OCI-LY7 (cell line): ENCODE results near the gene SPACA9. TPM values are rescaled to one million over a fixed set of nuclear protein-coding genes. Genes with fewer than 3 reads are reported as not detected.

Experiments used
- BruUV-seq: library from RNA; stranded (reverse); fragments of 400-500 nt; replicated peaks from 2 replicates; lab custom pipeline; 2021; lab: Mats Ljungman, UMichigan
- CTCF ChIA-PET: fragments of 300-600 bp; sonication (Branson Sonifier 250); formaldehyde crosslinking; loops from one replicate; lab custom pipeline; 2022; ENCODE audit warnings: antibody characterized with exemption; ENCODE audit not compliant: unreplicated experiment; lab: Charles Lee
- POLR2A ChIA-PET: fragments of 300-600 bp; sonication (Branson Sonifier 250); formaldehyde crosslinking; loops from one replicate; lab custom pipeline; 2022; ENCODE audit warnings: antibody characterized with exemption; lab: Charles Lee
- DNase-seq: peaks from one replicate; pipeline ENCODE4 v3.0.0-alpha.2; 2015; ENCODE audit warnings: low spot score
- H2AFZ ChIP-seq: fragments of 200-600 bp; sonication (generic), shearing (Covaris generic); 2 replicates; pipeline ENCODE4 v1.6.1; 2014; ENCODE audit warnings: mild to moderate bottlenecking, antibody characterized with exemption, low read length, moderate library complexity
- H3K27ac ChIP-seq: fragments of 200-600 bp; sonication (generic); 2 replicates; pipeline ENCODE4 v1.5.1; 2014; ENCODE audit warnings: mixed run types, low read depth, mild to moderate bottlenecking, moderate library complexity, low read length, inconsistent platforms; ENCODE audit not compliant: poor library complexity, severe bottlenecking
- H3K36me3 ChIP-seq: fragments of 200-600 bp; sonication (generic); 2 replicates; pipeline ENCODE4 v1.6.1; 2014; ENCODE audit warnings: mild to moderate bottlenecking, antibody characterized with exemption, low read length, moderate library complexity, mixed read lengths; ENCODE audit not compliant: insufficient read depth
- H3K4me1 ChIP-seq: fragments of 200-600 bp; sonication (generic); 2 replicates; pipeline ENCODE4 v1.5.1; 2014; ENCODE audit warnings: mild to moderate bottlenecking, low read length; ENCODE audit not compliant: insufficient read depth, poor library complexity, severe bottlenecking
- H3K4me2 ChIP-seq: fragments of 200-600 bp; sonication (generic); 2 replicates; pipeline ENCODE4 v1.6.1; 2014; ENCODE audit warnings: mild to moderate bottlenecking, low read length
- H3K4me3 ChIP-seq: fragments of 200-600 bp; sonication (generic); 2 replicates; pipeline ENCODE4 v1.5.1; 2014; ENCODE audit warnings: mild to moderate bottlenecking, low read depth, low read length; ENCODE audit not compliant: poor library complexity, severe bottlenecking
- H3K79me2 ChIP-seq: fragments of 200-600 bp; sonication (generic); 2 replicates; pipeline ENCODE4 v1.6.1; 2016; ENCODE audit warnings: low read depth, mild to moderate bottlenecking, low read length, moderate library complexity, mixed read lengths; ENCODE audit not compliant: insufficient read depth
- H3K9me2 ChIP-seq: fragments of 200-600 bp; sonication (generic); 2 replicates; pipeline ENCODE4 v1.6.1; 2016; ENCODE audit warnings: mild to moderate bottlenecking, low read length, mixed read lengths; ENCODE audit not compliant: insufficient read depth
- H3K9me3 ChIP-seq: fragments of 200-600 bp; sonication (generic); 2 replicates; pipeline ENCODE4 v1.6.1; 2014; ENCODE audit warnings: mild to moderate bottlenecking, mixed run types, low read length, mixed read lengths
- H4K20me1 ChIP-seq: fragments of 200-600 bp; sonication (generic); 2 replicates; pipeline ENCODE4 v1.6.1; 2014; ENCODE audit warnings: mild to moderate bottlenecking, antibody characterized with exemption, low read length, moderate library complexity, mixed read lengths; ENCODE audit not compliant: insufficient read depth
- CTCF ChIP-seq: fragments of 200-600 bp; sonication (generic); conservative IDR thresholded peaks from 2 replicates; pipeline ENCODE4 v1.5.1; 2014; ENCODE audit warnings: mild to moderate bottlenecking, antibody characterized with exemption, low read length, moderate library complexity, mixed read lengths
- EZH2phosphoT487 ChIP-seq: fragments of 200-600 bp; sonication (generic); IDR thresholded peaks from 2 replicates; pipeline ENCODE4 v1.6.1; 2018; ENCODE audit warnings: low read depth, borderline replicate concordance, mild to moderate bottlenecking, mixed run types, antibody characterized with exemption, low read length, moderate library complexity, mixed read lengths
- intact Hi-C: fragments of 100-400 bp; cut with micrococcal nuclease; formaldehyde crosslinking; loops from one replicate; pipeline ENCODE4 v1.10.0; 2022; ENCODE audit not compliant: unreplicated experiment
- total RNA-seq, 2 experiments: library from RNA; depleted of rRNA in 1 of 2; stranded (reverse); fragments of >200 nt in 1 of 2; shearing (Covaris generic) in 1 of 2; gene quantifications; 2 replicates each; pipeline ENCODE4 v1.2.3, GENCODE V29; 2014 to 2022

SPACA9 gene
- total RNA-seq, 2 experiments from 2014 or later: 1.1 to 5.7 TPM

- no peaks in the 10 kb centered on the region for H3K4me1 ChIP-seq
- H3K9me3 ChIP-seq: no peaks in the 10 kb centered on the region
- ChIA-PET CTCF (no interaction called here), POLR2A (no interaction called here)
- no peak overlapping the region for H3K27ac ChIP-seq
- H3K4me2 ChIP-seq: no peak overlapping the region
- H3K79me2 ChIP-seq: no peaks in the 10 kb centered on the region
- H3K9me2 ChIP-seq: no peaks in the 10 kb centered on the region
- no peak overlapping the region for H2AFZ ChIP-seq
- no TSS peak for BruUV-seq
- intact Hi-C loops: no loop called here
- no peak overlapping the region for H3K4me3 ChIP-seq
- no peak for DNase-seq
- no peaks in the 10 kb centered on the region for H4K20me1 ChIP-seq
- no peak for TF ChIP-seq CTCF
- no peak for TF ChIP-seq EZH2phosphoT487
- no peaks in the 10 kb centered on the region for H3K36me3 ChIP-seq
Observed at GRCh38 chr9:132838291-132838690, 40.4 kb upstream of the SPACA9 start.

GRCh38 chr9:132840980-132841379 lies 37.7 kb upstream of the SPACA9 start:
- ChIA-PET CTCF (no interaction called here), POLR2A (interaction anchor here (0.6 kb wide), 1 partner anchor 80 kb away, joined by 3 read pairs; no protein-coding TSS in a partner anchor)
- Histone ChIP-seq H4K20me1 (no peaks in the 10 kb centered on the region), H3K9me3 (no peaks in the 10 kb centered on the region), H3K4me2 (no peak overlapping the region), H3K9me2 (no peaks in the 10 kb centered on the region), H2AFZ (no peak overlapping the region), H3K27ac (no peak overlapping the region), H3K4me3 (no peak overlapping the region), H3K79me2 (no peaks in the 10 kb centered on the region), H3K4me1 (no peaks in the 10 kb centered on the region), H3K36me3 (no peaks in the 10 kb centered on the region)
- no peak for DNase-seq
- BruUV-seq: no TSS peak
- TF ChIP-seq EZH2phosphoT487 (no peak), CTCF (no peak)
- intact Hi-C loops: no loop called here

- Histone ChIP-seq H4K20me1 (no peaks in the 10 kb centered on the region), H3K4me1 (no peaks in the 10 kb centered on the region), H3K4me3 (no peak overlapping the region), H3K79me2 (no peaks in the 10 kb centered on the region), H3K9me2 (no peaks in the 10 kb centered on the region), H3K27ac (no peak overlapping the region), H2AFZ (no peak overlapping the region), H3K4me2 (no peak overlapping the region), H3K9me3 (no peaks in the 10 kb centered on the region), H3K36me3 (no peaks in the 10 kb centered on the region)
- intact Hi-C loops: no loop called here
- ChIA-PET CTCF (no interaction called here), POLR2A (no interaction called here)
- DNase-seq: no peak
- TF ChIP-seq CTCF (no peak), EZH2phosphoT487 (no peak)
- BruUV-seq: no TSS peak
Observed at GRCh38 chr9:132842124-132843044, 36.3 kb upstream of the SPACA9 start.
